Osteocyte (in vitro differentiated cells): ENCODE measurements around the gene RGS11. TPM values are rescaled to one million over a fixed set of nuclear protein-coding genes. Genes with fewer than 3 reads are reported as not detected.
A peak's percentile ranks its signal among the peaks of the same experiment; 100 is the strongest.

ENCODE experiments used
- DNase-seq: peaks from one replicate; pipeline ENCODE4 v3.0.0; 2021; ENCODE audit warnings: mixed read lengths; ENCODE audit not compliant: unreplicated experiment; ENCODE audit errors: extremely low spot score
- H3K27ac Mint-ChIP-seq: one replicate; pipeline ENCODE4 v1.8.0; 2021; ENCODE audit warnings: mild to moderate bottlenecking, mixed read lengths; ENCODE audit not compliant: unreplicated experiment
- H3K27me3 Mint-ChIP-seq: one replicate; pipeline ENCODE4 v1.8.0; 2021; ENCODE audit warnings: mixed read lengths; ENCODE audit not compliant: unreplicated experiment
- H3K36me3 Mint-ChIP-seq: one replicate; pipeline ENCODE4 v1.8.0; 2021; ENCODE audit warnings: mixed read lengths; ENCODE audit not compliant: unreplicated experiment
- H3K4me1 Mint-ChIP-seq: one replicate; pipeline ENCODE4 v1.8.0; 2021; ENCODE audit warnings: mixed read lengths; ENCODE audit not compliant: unreplicated experiment
- H3K4me3 Mint-ChIP-seq: one replicate; pipeline ENCODE4 v1.8.0; 2021; ENCODE audit warnings: mild to moderate bottlenecking, moderate library complexity, mixed read lengths; ENCODE audit not compliant: unreplicated experiment
- H3K9me3 Mint-ChIP-seq: one replicate; pipeline ENCODE4 v1.8.0; 2021; ENCODE audit warnings: mixed read lengths; ENCODE audit not compliant: unreplicated experiment
- CTCF ChIP-seq: fragments of 200-600 bp; sonication (generic); IDR thresholded peaks from 2 replicates; pipeline ENCODE4 v1.5.0; 2021; ENCODE audit warnings: antibody characterized with exemption, mild to moderate bottlenecking, moderate library complexity
- total RNA-seq: library from RNA; stranded (reverse); gene quantifications from 2 replicates; pipeline ENCODE4 v1.2.1, GENCODE V29; 2021

Gene RGS11
- total RNA-seq, 1 donor from 2014 or later = 9.5 TPM

- Mint-ChIP-seq H3K4me3 (no peak overlapping the region), H3K4me1 (no peaks in the 10 kb centered on the region), H3K27ac (peak overlapping the region; percentile 23), H3K9me3 (no peaks in the 10 kb centered on the region), H3K27me3 (no peaks in the 10 kb centered on the region), H3K36me3 (peaks cover 18% of the 10 kb centered on the region)
- no peak for DNase-seq
- no peak for TF ChIP-seq CTCF
These were observed 30.3 kb upstream of the RGS11 start for GRCh38 chr16:305916-306626.

GRCh38 chr16:303760-304505 is 28.2 kb upstream of the RGS11 start:
- Mint-ChIP-seq H3K27me3 (no peaks in the 10 kb centered on the region), H3K36me3 (peaks cover 14% of the 10 kb centered on the region), H3K4me1 (no peaks in the 10 kb centered on the region), H3K9me3 (no peaks in the 10 kb centered on the region), H3K27ac (no peak overlapping the region), H3K4me3 (no peak overlapping the region)
- TF ChIP-seq CTCF = no peak
- DNase-seq = no peak

GRCh38 chr16:301950-302349 is 26.2 kb upstream of the RGS11 start:
- no peak for TF ChIP-seq CTCF

GRCh38 chr16:301235-301634 is 25.5 kb upstream of the RGS11 start:
- H3K4me1 Mint-ChIP-seq = no peaks in the 10 kb centered on the region
- DNase-seq = no peak
- no peak overlapping the region for H3K27ac Mint-ChIP-seq
- no peaks in the 10 kb centered on the region for H3K9me3 Mint-ChIP-seq
- peaks cover 10% of the 10 kb centered on the region for H3K36me3 Mint-ChIP-seq
- H3K4me3 Mint-ChIP-seq = no peak overlapping the region
- H3K27me3 Mint-ChIP-seq = no peaks in the 10 kb centered on the region
- no peak for TF ChIP-seq CTCF

More at GRCh38 chr16:301950-302349, 26.2 kb upstream of the RGS11 start:
- DNase-seq = no peak
- Mint-ChIP-seq H3K36me3 (peaks cover 14% of the 10 kb centered on the region), H3K4me3 (no peak overlapping the region), H3K9me3 (no peaks in the 10 kb centered on the region), H3K27me3 (no peaks in the 10 kb centered on the region), H3K27ac (no peak overlapping the region), H3K4me1 (no peaks in the 10 kb centered on the region)

- Mint-ChIP-seq H3K4me3 (no peak overlapping the region), H3K4me1 (no peaks in the 10 kb centered on the region), H3K27me3 (no peaks in the 10 kb centered on the region), H3K27ac (no peak overlapping the region), H3K9me3 (no peaks in the 10 kb centered on the region), H3K36me3 (peaks cover 4% of the 10 kb centered on the region)
- no peak for DNase-seq
- TF ChIP-seq CTCF = no peak
These were observed 22.1 kb upstream of the RGS11 start for GRCh38 chr16:297832-298231.
